HepG2 (cell line): ENCODE results near the gene NSMF. TPM values are rescaled to one million over a fixed set of nuclear protein-coding genes. Genes with fewer than 3 reads are reported as not detected.

Source experiments
- FOSL1 ChIP-seq: sonication (generic); formaldehyde crosslinking; IDR thresholded peaks from 2 replicates; pipeline ENCODE4 v1.9.0; 2021; ENCODE audit warnings: missing genetic modification reagents, borderline replicate concordance
- FOSL2 ChIP-seq: sonication (generic); formaldehyde crosslinking; IDR thresholded peaks from 2 replicates; pipeline ENCODE4 v1.4.0; 2020; ENCODE audit warnings: missing genetic modification reagents
- FOXA3 ChIP-seq: IDR thresholded peaks from 2 replicates; pipeline ENCODE4 v1.6.1; 2016; ENCODE audit warnings: missing genetic modification reagents, missing compliant biosample characterization
- GABPB1 ChIP-seq: IDR thresholded peaks from 2 replicates; pipeline ENCODE4 v1.6.1; 2016; ENCODE audit warnings: mild to moderate bottlenecking, missing genetic modification reagents, moderate library complexity, missing compliant biosample characterization
- GATAD1 ChIP-seq: IDR thresholded peaks from 2 replicates; pipeline ENCODE4 v1.6.1; 2016; ENCODE audit warnings: missing genetic modification reagents, missing compliant biosample characterization
- GATAD2A ChIP-seq: IDR thresholded peaks from 2 replicates; pipeline ENCODE4 v1.6.1; 2016
- HDAC1 ChIP-seq: sonication (generic); formaldehyde crosslinking; IDR thresholded peaks from 2 replicates; pipeline ENCODE4 v1.5.1; 2020; ENCODE audit warnings: mild to moderate bottlenecking, missing genetic modification reagents
- HOXA3 ChIP-seq: sonication (generic); formaldehyde crosslinking; IDR thresholded peaks from 2 replicates; pipeline ENCODE4 v1.5.0; 2020; ENCODE audit warnings: missing genetic modification reagents
- JUND ChIP-seq: sonication (generic); formaldehyde crosslinking; IDR thresholded peaks from 2 replicates; pipeline ENCODE4 v1.8.0; 2022; ENCODE audit warnings: mild to moderate bottlenecking, missing genetic modification reagents
- MIER2 ChIP-seq: IDR thresholded peaks from 2 replicates; pipeline ENCODE4 v1.6.1; 2016; ENCODE audit warnings: missing biosample characterization, missing genetic modification reagents
- POLR2G ChIP-seq: fragments of 200-400 bp; formaldehyde crosslinking; IDR thresholded peaks from 2 replicates; pipeline ENCODE4 v1.6.1; 2018; ENCODE audit warnings: mild to moderate bottlenecking, low read depth, low read length, moderate library complexity
- RBFOX2 ChIP-seq: fragments of 200-400 bp; formaldehyde crosslinking; IDR thresholded peaks from 2 replicates; pipeline ENCODE4 v1.6.1; 2017; ENCODE audit warnings: low read depth, mild to moderate bottlenecking, low read length
- TBX2 ChIP-seq: sonication (generic); formaldehyde crosslinking; IDR thresholded peaks from 2 replicates; pipeline ENCODE4 v1.5.0; 2020; ENCODE audit warnings: missing genetic modification reagents, mild to moderate bottlenecking, borderline replicate concordance
- ZFYVE20 ChIP-seq: sonication (generic); formaldehyde crosslinking; IDR thresholded peaks from 2 replicates; pipeline ENCODE4 v1.8.0; 2023; ENCODE audit warnings: low read depth, mild to moderate bottlenecking, moderate library complexity, missing genetic modification reagents, borderline replicate concordance
- ZNF121 ChIP-seq: sonication (generic); formaldehyde crosslinking; IDR thresholded peaks from 2 replicates; pipeline ENCODE4 v1.5.0; 2020; ENCODE audit warnings: mild to moderate bottlenecking, missing genetic modification reagents
- ZNF205 ChIP-seq: IDR thresholded peaks from 2 replicates; pipeline ENCODE4 v1.6.1; 2018; ENCODE audit warnings: missing biosample characterization, missing genetic modification reagents
- ZNF431 ChIP-seq: sonication (generic); formaldehyde crosslinking; IDR thresholded peaks from 2 replicates; pipeline ENCODE4 v1.9.0; 2022; ENCODE audit warnings: missing genetic modification reagents, low read depth, mild to moderate bottlenecking, borderline replicate concordance
- ZNF530 ChIP-seq: sonication (generic); formaldehyde crosslinking; IDR thresholded peaks from 2 replicates; pipeline ENCODE4 v1.5.0; 2020; ENCODE audit warnings: low read depth, mild to moderate bottlenecking, missing genetic modification reagents
- ZNF687 ChIP-seq: sonication (generic); formaldehyde crosslinking; IDR thresholded peaks from 2 replicates; pipeline ENCODE4 v1.5.1; 2020; ENCODE audit warnings: mild to moderate bottlenecking, missing genetic modification reagents, moderate library complexity
- ZNF740 ChIP-seq: sonication (generic); formaldehyde crosslinking; IDR thresholded peaks from 2 replicates; pipeline ENCODE4 v1.4.0; 2020; ENCODE audit warnings: missing genetic modification reagents
- ZSCAN21 ChIP-seq: sonication (generic); formaldehyde crosslinking; IDR thresholded peaks from 2 replicates; pipeline ENCODE4 v1.8.0; 2022; ENCODE audit warnings: mild to moderate bottlenecking, missing genetic modification reagents, moderate library complexity, borderline replicate concordance
- polyA plus RNA-seq, 8 experiments: library from polyadenylated mRNA; depleted of rRNA in 3 of 8; stranded (reverse) in 7 of 8; unstranded in 1 of 8; fragments of >200 nt; fragmentation: Illumina TruSeq in 4 of 8; extraction: Trizol in 4 of 8; gene quantifications; 2 replicates each; pipeline versions ENCODE4 v1.2.1 to v1.2.3, GENCODE V29; 2011 to 2016; ENCODE audit warnings: low read depth in 4 of 8, missing spikeins in 1 of 8, mixed read lengths in 1 of 8; ENCODE audit not compliant: insufficient read depth in 1 of 8
- total RNA-seq, 5 experiments: library from RNA; depleted of rRNA; stranded (reverse); fragments of >200 nt; fragmentation: Illumina TruSeq; extraction: Trizol; gene quantifications; 2 replicates each; pipeline ENCODE4 v1.2.3, GENCODE V29; 2016; ENCODE audit warnings: low read depth in 1 of 5

The NSMF gene
- total and polyA plus RNA-seq, 2 of the 13 experiments (the other 11 are each of a cell fraction or from before 2014, with no cell fraction given): 44.3 to 183 TPM

- TF ChIP-seq HOXA3 (CRISPR knock-in tag) (0 out of 2 replicates have a peak, but pooled peaks have one; percentile 23), RBFOX2 (peak; percentile 15; the same call in 1 of the 2 replicates), POLR2G (0 out of 2 replicates have a peak, but pooled peaks have one; percentile 42), ZSCAN21 (0 out of 2 replicates have a peak, but pooled peaks have one; percentile 53), FOSL1 (CRISPR knock-in tag) (peak; percentile 74), ZNF740 (CRISPR knock-in tag) (no peak), JUND (CRISPR knock-in tag) (peak; percentile 40; the same call in 1 of the 2 replicates), ZFYVE20 (CRISPR knock-in tag) (no peak), GATAD1 (CRISPR knock-in tag) (0 out of 2 replicates have a peak, but pooled peaks have one; percentile 18), MIER2 (CRISPR knock-in tag) (no peak), ZNF205 (CRISPR knock-in tag) (no peak), ZNF687 (CRISPR knock-in tag) (peak; percentile 57), FOSL2 (CRISPR knock-in tag) (peak; percentile 96), GABPB1 (CRISPR knock-in tag) (peak; percentile 15; the same call in 1 of the 2 replicates), GATAD2A (CRISPR knock-in tag) (peak; percentile 58; the same call in 1 of the 2 replicates), TBX2 (CRISPR knock-in tag) (peak; percentile 23; the same call in 1 of the 2 replicates), ZNF530 (CRISPR knock-in tag) (no peak), ZNF431 (no peak), ZNF121 (CRISPR knock-in tag) (peak; percentile 74), HDAC1 (CRISPR knock-in tag) (0 out of 2 replicates have a peak, but pooled peaks have one; percentile 36), FOXA3 (CRISPR knock-in tag) (no peak)
Observed at GRCh38 chr9:137435980-137436760, 23.0 kb downstream of the NSMF start (continued).
